ENCODE data around the gene ASH1L. TPM values are rescaled to one million over a fixed set of nuclear protein-coding genes. Genes with fewer than 3 reads are reported as not detected.
"Not testable (repeated sequence)": the region's sequence is repeated elsewhere in the genome, so short reads cannot be mapped to it uniquely, and the experiment has no call there.

ASH1L gene
- total RNA-seq, 4 donors from 2014 or later: 43.7 to 57.1 (median 52.0) TPM

GRCh38 chr1:155454096-155454495 lies 108.5 kb downstream of the ASH1L start:
- Histone ChIP-seq H3K27me3 (no peaks in the 10 kb centered on the region), H3K9me3 (no peaks in the 10 kb centered on the region), H3K4me3 (no peak overlapping the region), H3K4me1 (peaks cover 13 to 14% of the 10 kb centered on the region in 2 donors), H3K27ac (no peak overlapping the region), H3K36me3 (peaks cover 0 to 16% of the 10 kb centered on the region in 2 donors)
- TF ChIP-seq CTCF (IDR thresholded peaks at IDR 0.05 in 4 of 5, conservative IDR thresholded peaks at IDR 0.05 in 1 of 5): no peak
- no peak for TF ChIP-seq POLR2A (IDR thresholded peaks at IDR 0.05)
- in situ Hi-C loops (cut with MboI; ENCODE audit: low sequenced_read_pairs in 4 of 4) (no loop called here), intact Hi-C loops (cut with DNase I; ENCODE audit: low total_unique reads) (no loop called here)
- DNase-seq (no peak), ATAC-seq (no peak)

- Histone ChIP-seq H3K27ac (no peak overlapping the region), H3K4me1 (peaks cover 13 to 14% of the 10 kb centered on the region in 2 donors), H3K9me3 (no peaks in the 10 kb centered on the region), H3K27me3 (no peaks in the 10 kb centered on the region), H3K36me3 (peaks cover 0 to 15% of the 10 kb centered on the region in 2 donors), H3K4me3 (no peak overlapping the region)
- TF ChIP-seq CTCF (IDR thresholded peaks at IDR 0.05 in 4 of 5, conservative IDR thresholded peaks at IDR 0.05 in 1 of 5): no peak
- TF ChIP-seq POLR2A (IDR thresholded peaks at IDR 0.05): no peak
- in situ Hi-C loops (cut with MboI; ENCODE audit: low sequenced_read_pairs in 4 of 4) (no loop called here), intact Hi-C loops (cut with DNase I; ENCODE audit: low total_unique reads) (no loop called here)
- DNase-seq (no peak), ATAC-seq (no peak)
Observed at GRCh38 chr1:155453141-155453540, 109.5 kb downstream of the ASH1L start.

- no peak for DNase-seq
- intact Hi-C loops (cut with DNase I; ENCODE audit: low total_unique reads) (no loop called here), in situ Hi-C loops (cut with MboI; ENCODE audit: low sequenced_read_pairs in 4 of 4) (no loop called here)
- Histone ChIP-seq H3K27me3 (no peaks in the 10 kb centered on the region), H3K27ac (no peak overlapping the region), H3K9me3 (no peaks in the 10 kb centered on the region), H3K36me3 (peaks cover 0 to 15% of the 10 kb centered on the region in 2 donors), H3K4me1 (peaks cover 6 to 9% of the 10 kb centered on the region in 2 donors), H3K4me3 (no peak overlapping the region)
- no peak for TF ChIP-seq CTCF (IDR thresholded peaks at IDR 0.05 in 4 of 5, conservative IDR thresholded peaks at IDR 0.05 in 1 of 5)
- TF ChIP-seq POLR2A (IDR thresholded peaks at IDR 0.05): no peak
- ATAC-seq: no peak
Observed at GRCh38 chr1:155451199-155451598, 111.4 kb downstream of the ASH1L start.

DNA sequence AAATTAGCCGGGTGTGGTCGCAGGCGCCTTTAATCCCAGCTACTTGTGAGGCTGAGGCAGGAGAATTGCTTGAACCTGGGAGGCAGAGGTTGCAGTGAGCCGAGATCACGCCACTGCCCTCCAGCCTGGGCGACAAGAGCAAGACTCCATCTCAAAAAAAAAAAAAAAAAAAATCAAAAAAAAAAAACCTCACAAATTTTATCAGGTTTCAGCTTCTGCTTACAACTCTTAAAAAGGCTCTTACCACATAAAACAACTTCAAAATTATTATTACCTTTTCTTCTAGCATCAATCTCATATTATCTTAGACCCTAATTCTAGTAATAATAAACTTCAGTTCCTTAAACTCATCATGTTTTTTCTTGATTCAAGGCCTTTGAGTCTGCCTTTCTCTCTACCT lies 120.2 kb downstream of the ASH1L start:
- in situ Hi-C loops (cut with MboI; ENCODE audit: low sequenced_read_pairs in 4 of 4): not testable (repeated sequence)

GRCh38 chr1:155437405-155437804 lies 125.2 kb downstream of the ASH1L start:
- ATAC-seq: peak in 1 of 2 donors; percentile 63
- in situ Hi-C loops (cut with MboI; ENCODE audit: low sequenced_read_pairs in 4 of 4) (no loop called here), intact Hi-C loops (cut with DNase I; ENCODE audit: low total_unique reads) (no loop called here)
- Histone ChIP-seq H3K4me3 (no peak overlapping the region), H3K27ac (peak overlapping the region in 1 of 4 donors; percentile 24), H3K9me3 (no peaks in the 10 kb centered on the region), H3K36me3 (peaks cover 0 to 17% of the 10 kb centered on the region in 2 donors), H3K27me3 (no peaks in the 10 kb centered on the region), H3K4me1 (peaks cover 0 to 8% of the 10 kb centered on the region in 2 donors)
- DNase-seq: no peak
- no peak for TF ChIP-seq POLR2A (IDR thresholded peaks at IDR 0.05)
- TF ChIP-seq CTCF (IDR thresholded peaks at IDR 0.05 in 4 of 5, conservative IDR thresholded peaks at IDR 0.05 in 1 of 5): no peak

More for the DNA sequence above, 120.2 kb downstream of the ASH1L start:
- H3K9me3 ChIP-seq; DNase-seq; H3K4me3 ChIP-seq; H3K4me1 ChIP-seq; ATAC-seq; H3K27me3 ChIP-seq; intact Hi-C loops (cut with DNase I; ENCODE audit: low total_unique reads); H3K27ac ChIP-seq: not testable (repeated sequence)
- H3K36me3 ChIP-seq: peaks cover 0 to 14% of the 10 kb centered on the region in 2 donors

- peaks cover 0 to 17% of the 10 kb centered on the region in 2 donors for H3K36me3 ChIP-seq
- intact Hi-C loops (cut with DNase I; ENCODE audit: low total_unique reads); in situ Hi-C loops (cut with MboI; ENCODE audit: low sequenced_read_pairs in 4 of 4): not testable (repeated sequence)
Observed at GRCh38 chr1:155433831-155434389, 128.7 kb downstream of the ASH1L start.

GRCh38 chr1:155433128-155433830 lies 129.3 kb downstream of the ASH1L start:
- H3K4me3 ChIP-seq; DNase-seq; H3K4me1 ChIP-seq; H3K27ac ChIP-seq; ATAC-seq; in situ Hi-C loops (cut with MboI; ENCODE audit: low sequenced_read_pairs in 4 of 4); intact Hi-C loops (cut with DNase I; ENCODE audit: low total_unique reads); H3K27me3 ChIP-seq; H3K9me3 ChIP-seq: not testable (repeated sequence)
- peaks cover 0 to 12% of the 10 kb centered on the region in 2 donors for H3K36me3 ChIP-seq

More at GRCh38 chr1:155433831-155434389, 128.7 kb downstream of the ASH1L start:
- H3K27ac ChIP-seq, H3K4me3 ChIP-seq, H3K4me1 ChIP-seq, H3K27me3 ChIP-seq, ATAC-seq, H3K9me3 ChIP-seq, DNase-seq: not testable (repeated sequence)
